Left ventricle myocardium inferior (tissue), 1 donor: ENCODE measurements around the gene KCNH2. TPM values are rescaled to one million over a fixed set of nuclear protein-coding genes. Genes with fewer than 3 reads are reported as not detected.

Experiments
- DNase-seq: peaks from one replicate; pipeline ENCODE4 v3.0.0-alpha.2; 2020
- H3K27ac ChIP-seq: fragments of 200-600 bp; replicated peaks from 2 replicates; pipeline ENCODE4 v1.8.0; 2021
- H3K27me3 ChIP-seq: fragments of 200-600 bp; 2 replicates; pipeline ENCODE4 v1.8.0; 2021; ENCODE audit warnings: low read depth
- H3K36me3 ChIP-seq: fragments of 200-600 bp; 2 replicates; pipeline ENCODE4 v1.8.0; 2021
- H3K4me1 ChIP-seq: fragments of 200-600 bp; 2 replicates; pipeline ENCODE4 v1.8.0; 2021
- H3K4me3 ChIP-seq: fragments of 200-600 bp; 2 replicates; pipeline ENCODE4 v1.8.0; 2021; ENCODE audit warnings: mild to moderate bottlenecking, moderate library complexity
- H3K9me3 ChIP-seq: fragments of 200-600 bp; replicated peaks from 2 replicates; pipeline ENCODE4 v1.8.0; 2021
- CTCF ChIP-seq: fragments of 200-600 bp; IDR thresholded peaks from 2 replicates; pipeline ENCODE4 v1.8.0; 2021; ENCODE audit warnings: antibody characterized with exemption, mild to moderate bottlenecking, borderline replicate concordance
- intact Hi-C: fragments of 100-400 bp; cut with micrococcal nuclease; formaldehyde crosslinking; loops from one replicate; pipeline ENCODE4 v1.11.0; 2022
- total RNA-seq: library from RNA; stranded (reverse); fragmentation: NEBNext Ultra II Directional; extraction: Animal tissue kit (Norgen Biotek cat#: 25700); gene quantifications from one replicate; pipeline ENCODE4 v1.2.1, GENCODE V29; 2021
- donor health status: DM: no; HTN: yes; CAD: no; lungs with severe emphysema.

The KCNH2 gene
- total RNA-seq, 1 donor from 2014 or later, result 94.1 TPM

GRCh38 chr7:150923196-150923595 lies 54.9 kb downstream of the KCNH2 start:
- no peak overlapping the region for H3K4me3 ChIP-seq
- H3K9me3 ChIP-seq, result no peaks in the 10 kb centered on the region
- no peak for DNase-seq
- H3K4me1 ChIP-seq, result peaks cover 7% of the 10 kb centered on the region
- peaks cover 28% of the 10 kb centered on the region for H3K27me3 ChIP-seq
- TF ChIP-seq CTCF, result no peak
- no peak overlapping the region for H3K27ac ChIP-seq
- intact Hi-C loops, result no loop called here
- H3K36me3 ChIP-seq, result no peaks in the 10 kb centered on the region

GRCh38 chr7:150919160-150919559 lies 59.0 kb downstream of the KCNH2 start:
- H3K4me3 ChIP-seq, result no peak overlapping the region
- no peaks in the 10 kb centered on the region for H3K9me3 ChIP-seq
- H3K36me3 ChIP-seq, result no peaks in the 10 kb centered on the region
- peaks cover 7% of the 10 kb centered on the region for H3K4me1 ChIP-seq
- no peak overlapping the region for H3K27ac ChIP-seq
- H3K27me3 ChIP-seq, result peaks cover 26% of the 10 kb centered on the region
- intact Hi-C loops, result no loop called here
- TF ChIP-seq CTCF, result no peak
- DNase-seq, result no peak

- Histone ChIP-seq H3K9me3 (no peaks in the 10 kb centered on the region), H3K4me3 (no peak overlapping the region), H3K27ac (no peak overlapping the region), H3K36me3 (no peaks in the 10 kb centered on the region), H3K4me1 (peaks cover 7% of the 10 kb centered on the region), H3K27me3 (peaks cover 32% of the 10 kb centered on the region)
- TF ChIP-seq CTCF, result no peak
- no peak for DNase-seq
- intact Hi-C loops, result no loop called here
Observed at GRCh38 chr7:150918378-150918777, 59.7 kb downstream of the KCNH2 start.

DNA sequence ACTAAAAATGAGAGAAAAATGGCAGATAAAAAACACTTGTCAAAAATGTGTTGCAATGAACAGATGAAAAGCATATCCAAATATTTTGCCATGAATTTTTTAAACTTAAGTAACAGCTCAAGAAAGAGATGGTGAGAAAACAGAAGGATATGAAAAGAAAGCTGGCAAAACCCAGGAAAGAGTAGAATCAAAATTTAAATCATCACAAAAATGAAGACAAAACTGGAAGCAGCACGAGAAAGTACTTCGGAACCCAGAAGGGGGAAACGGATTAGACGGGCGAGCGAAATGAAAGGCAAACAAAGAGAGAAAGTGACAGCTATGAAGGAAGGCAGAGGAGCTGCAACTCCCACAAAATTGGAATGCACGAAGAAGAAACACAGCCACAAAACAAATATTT lies 60.2 kb downstream of the KCNH2 start:
- H3K27ac ChIP-seq, result no peak overlapping the region
- peaks cover 32% of the 10 kb centered on the region for H3K27me3 ChIP-seq
- DNase-seq, result no peak
- intact Hi-C loops, result no loop called here
- no peak overlapping the region for H3K4me3 ChIP-seq
- no peaks in the 10 kb centered on the region for H3K9me3 ChIP-seq
- H3K4me1 ChIP-seq, result peaks cover 3% of the 10 kb centered on the region
- H3K36me3 ChIP-seq, result no peaks in the 10 kb centered on the region
- no peak for TF ChIP-seq CTCF

- Histone ChIP-seq H3K36me3 (no peaks in the 10 kb centered on the region), H3K27ac (no peak overlapping the region), H3K9me3 (no peaks in the 10 kb centered on the region), H3K4me3 (no peak overlapping the region), H3K27me3 (peaks cover 21% of the 10 kb centered on the region), H3K4me1 (no peaks in the 10 kb centered on the region)
- intact Hi-C loops, result no loop called here
- DNase-seq, result no peak
- no peak for TF ChIP-seq CTCF
Observed at GRCh38 chr7:150916670-150917069, 61.5 kb downstream of the KCNH2 start.

DNA sequence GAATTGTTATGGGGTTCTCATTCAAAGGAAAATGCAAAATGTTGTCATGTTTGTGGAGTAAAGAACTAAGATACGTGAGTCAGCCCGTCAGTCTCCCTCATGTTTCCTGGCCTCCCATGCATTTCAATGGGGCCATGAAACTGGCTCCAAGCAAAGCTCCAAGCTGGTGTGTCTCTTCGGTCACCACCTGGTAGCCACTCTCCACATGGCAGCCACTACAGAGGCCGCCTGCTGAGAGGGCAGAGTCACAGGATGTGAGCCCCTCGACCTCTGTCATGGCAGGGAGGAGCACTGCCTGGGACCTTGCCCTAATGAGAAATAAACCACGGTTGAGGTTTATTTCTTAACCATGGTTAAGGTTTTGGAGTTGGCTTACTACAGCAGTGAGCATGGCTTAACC lies 63.2 kb downstream of the KCNH2 start:
- intact Hi-C loops, result no loop called here
- DNase-seq, result no peak
- TF ChIP-seq CTCF, result no peak

More for the DNA sequence above, 63.2 kb downstream of the KCNH2 start:
- Histone ChIP-seq H3K9me3 (no peaks in the 10 kb centered on the region), H3K4me3 (no peak overlapping the region), H3K4me1 (no peaks in the 10 kb centered on the region), H3K27me3 (peaks cover 18% of the 10 kb centered on the region), H3K27ac (no peak overlapping the region), H3K36me3 (no peaks in the 10 kb centered on the region)
